Adrenal gland (tissue), 19 donors: ENCODE measurements around the gene SMIM34. TPM values are rescaled to one million over a fixed set of nuclear protein-coding genes. Genes with fewer than 3 reads are reported as not detected.
"Not testable (repeated sequence)": the region's sequence is repeated elsewhere in the genome, so short reads cannot be mapped to it uniquely, and the experiment has no call there.

ENCODE experiments used
- DNase-seq, 7 donors: peaks; one replicate each; pipeline ENCODE4 v3.0.0-alpha.2; 2019 to 2020
- H3K27ac ChIP-seq, 5 donors: fragments of 200-600 bp; sonication (generic) in 4 of 5; 1 replicate in 3 of 5; 2 replicates in 2 of 5; pipeline versions ENCODE4 v1.5.1 to v1.8.0; 2016 to 2020; ENCODE audit warnings: mild to moderate bottlenecking in 1 of 5
- H3K27me3 ChIP-seq: fragments of 200-600 bp; 2 replicates; pipeline ENCODE4 v1.8.0; 2021
- H3K36me3 ChIP-seq, 2 donors: fragments of 200-600 bp; replicated peaks in 1 of 2; 1 replicate in 1 of 2; 2 replicates in 1 of 2; pipeline versions ENCODE4 v1.5.1 to v1.8.0; 2018 to 2022
- H3K4me1 ChIP-seq, 2 donors: fragments of 200-600 bp; replicated peaks in 1 of 2; 1 replicate in 1 of 2; 2 replicates in 1 of 2; pipeline versions ENCODE4 v1.5.1 to v1.8.0; 2018 to 2021
- H3K4me3 ChIP-seq, 4 donors: fragments of 200-600 bp; sonication (generic) in 3 of 4; one replicate each; pipeline ENCODE4 v1.5.1; 2016 to 2018
- H3K9me3 ChIP-seq, 3 donors: fragments of 200-600 bp; sonication (generic) in 1 of 3; replicated peaks in 1 of 3; 1 replicate in 2 of 3; 2 replicates in 1 of 3; pipeline versions ENCODE4 v1.5.1 to v1.8.0; 2016 to 2021
- WGBS, 4 donors: extraction: QIAGEN DNeasy Blood & Tissue Kit in 2 of 4; methylation state at CpG; one replicate each; pipeline versions ENCODE4 v1.1.5 to v1.1.7; 2013 to 2017; 5-methylcytosine and 5-hydroxymethylcytosine counted together
- intact Hi-C, 2 donors: fragments of 100-400 bp; cut with DNase I; formaldehyde crosslinking; loops; one replicate each; pipeline versions ENCODE4 v1.14.1 to v1.15.0; 2022 to 2023
- long read RNA-seq, 10 donors: library from polyadenylated mRNA in 3 of 10; unstranded in 2 of 10; stranded (forward) in 1 of 10; transcript quantifications; one replicate each; pipeline ENCODE4 v2.0.0 and lab custom pipeline, GENCODE V29; 2021 to 2026
- polyA plus RNA-seq, 3 donors: library from polyadenylated mRNA; stranded (reverse); fragments of 200-250 nt in 2 of 3; fragments of 350-450 nt in 1 of 3; fragmentation: Illumina TruSeq in 1 of 3; extraction: RNeasy Lipid Tissue Mini Kit (QIAGEN cat#74804) in 1 of 3; gene quantifications; one replicate each; pipeline ENCODE4 v1.2.3, GENCODE V29; 2013 to 2014
- total RNA-seq, 9 donors: library from RNA; depleted of rRNA in 4 of 9; stranded (reverse); fragments of >200 nt in 4 of 9; fragments of 120-200 nt in 1 of 9; fragmentation: NEBNext Ultra II Directional in 1 of 9; extraction: Animal tissue kit (Norgen Biotek cat#: 25700) in 1 of 9; gene quantifications; one replicate each; pipeline versions ENCODE4 v1.1.0 to v1.2.4, GENCODE V29; 2013 to 2023
- donor health status: healthy with polysubstance abuse.
- donor health status: Bipolar disorder and iron deficiency.
- donor health status: DM: yes; HTN: yes; CAD: no.
- donor health status: DM: no; HTN: no; CAD: no.
- donor health status: DM: no; HTN: no; CAD: no.
- donor health status: DM: yes; HTN: yes; CAD: no.

SMIM34 gene
- total RNA-seq (under 1 TPM in 1 of 9 donors, not detected in 8; 0.28 TPM), polyA plus RNA-seq (not detected)
- long read RNA-seq, donor 1, result 0 reads
- long read RNA-seq, donor 2, result 0 reads
- long read RNA-seq, donor 3, result 0 reads
- long read RNA-seq, donor 4, result 0 reads
- long read RNA-seq, donor 5, result 0 reads
- long read RNA-seq, donor 6, result 0 reads
- long read RNA-seq, donor 7, result 0 reads
- long read RNA-seq, donor 8, result 0 reads
- long read RNA-seq, donor 9, result 0 reads
- long read RNA-seq, donor 10, result 0 reads

DNA sequence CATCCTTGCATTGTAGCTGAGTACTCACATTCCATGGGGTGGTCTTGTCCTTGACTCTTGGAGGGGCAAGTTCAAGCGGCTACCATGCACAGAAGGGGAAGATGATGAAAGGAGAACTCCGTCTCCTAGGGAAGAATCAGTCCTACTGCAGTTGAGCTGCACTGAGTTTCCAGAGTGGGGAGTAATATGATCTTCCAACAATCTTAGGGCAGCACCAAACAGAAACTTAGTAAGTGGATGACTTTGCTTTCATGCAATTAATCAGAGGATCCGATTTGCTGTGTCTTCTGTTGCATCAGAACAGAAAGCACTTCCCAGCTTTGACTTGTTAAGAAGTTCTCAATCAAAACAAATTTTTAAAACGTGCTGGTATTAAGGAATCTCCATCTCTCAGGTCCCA lies at the start of gene SMIM34:
SMIM34 (minus strand) TSS at position 147 of the 400 bp plus-strand sequence; CDS start at position 35, 112 bp downstream.
- no CpG with 5 or more reads among the region's 4 CpGs for WGBS, 4 donors
- H3K27ac ChIP-seq, intact Hi-C loops, H3K27me3 ChIP-seq, H3K4me1 ChIP-seq, DNase-seq, H3K9me3 ChIP-seq, H3K36me3 ChIP-seq, H3K4me3 ChIP-seq: not testable (repeated sequence)

- H3K9me3 ChIP-seq, H3K27ac ChIP-seq, DNase-seq, H3K4me3 ChIP-seq, H3K27me3 ChIP-seq, intact Hi-C loops, H3K4me1 ChIP-seq, H3K36me3 ChIP-seq: not testable (repeated sequence)
- no CpG with 5 or more reads among the region's 3 CpGs for WGBS, 4 donors
Measured at GRCh38 chr21:34467333-34467732, 43.6 kb upstream of the SMIM34 start.

DNA sequence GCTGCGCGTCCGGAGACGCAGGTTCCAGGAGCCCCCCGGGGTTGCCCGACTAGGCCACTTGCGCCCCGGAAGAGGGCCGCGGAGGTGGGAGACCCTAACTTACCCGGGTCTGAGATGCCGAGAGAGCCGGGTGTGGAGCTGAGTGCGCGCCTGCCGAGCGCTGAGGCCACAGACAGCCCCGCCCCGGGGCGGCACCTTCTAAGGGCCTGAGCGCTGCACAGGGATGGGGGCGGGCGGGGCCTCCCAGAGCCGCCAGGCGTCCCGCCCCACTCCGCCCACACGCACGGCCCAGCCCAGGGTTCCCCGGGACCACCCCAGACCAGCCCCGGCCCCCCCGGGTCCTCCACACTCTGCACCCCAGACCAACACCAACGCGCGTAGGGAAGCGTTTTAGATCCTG lies 35.7 kb upstream of the SMIM34 start:
- H3K27me3 ChIP-seq, H3K27ac ChIP-seq, H3K36me3 ChIP-seq, DNase-seq, H3K4me3 ChIP-seq, H3K4me1 ChIP-seq, H3K9me3 ChIP-seq, intact Hi-C loops: not testable (repeated sequence)
- no CpG with 5 or more reads among the region's 36 CpGs for WGBS, 4 donors

GRCh38 chr21:34458266-34458665 lies 34.5 kb upstream of the SMIM34 start:
- DNase-seq, intact Hi-C loops: not testable (repeated sequence)

GRCh38 chr21:34456180-34456579 lies 32.4 kb upstream of the SMIM34 start:
- H3K9me3 ChIP-seq, intact Hi-C loops, DNase-seq, H3K4me3 ChIP-seq, H3K4me1 ChIP-seq, H3K27me3 ChIP-seq, H3K27ac ChIP-seq, H3K36me3 ChIP-seq: not testable (repeated sequence)
- no CpG with 5 or more reads among the region's 6 CpGs for WGBS, 4 donors

More at GRCh38 chr21:34458266-34458665, 34.5 kb upstream of the SMIM34 start:
- H3K4me1 ChIP-seq, H3K9me3 ChIP-seq, H3K27me3 ChIP-seq, H3K4me3 ChIP-seq, H3K36me3 ChIP-seq, H3K27ac ChIP-seq: not testable (repeated sequence)
- WGBS, 4 donors, result no CpG with 5 or more reads among the region's 7 CpGs

DNA sequence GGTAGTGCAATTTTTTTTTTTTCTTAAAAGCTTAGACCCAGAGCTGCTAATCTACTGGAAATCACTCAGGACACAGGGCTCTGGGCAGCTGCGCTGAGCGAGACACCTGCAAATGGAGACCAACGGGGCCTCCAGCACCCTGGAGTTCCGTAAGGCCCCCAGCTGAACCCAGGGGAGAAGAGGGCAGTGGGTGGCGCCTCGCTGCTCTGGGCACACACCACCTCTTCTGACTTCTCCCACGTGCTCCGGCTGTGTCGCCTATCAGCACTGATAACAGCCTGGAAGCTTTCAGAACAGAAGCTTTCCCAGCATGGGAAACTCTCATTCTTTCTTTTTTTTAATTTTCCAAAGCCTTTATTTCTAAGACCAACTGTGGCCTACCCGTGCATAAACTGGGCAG lies 31.9 kb upstream of the SMIM34 start:
- H3K4me3 ChIP-seq, H3K27ac ChIP-seq, DNase-seq, H3K9me3 ChIP-seq, H3K27me3 ChIP-seq, H3K36me3 ChIP-seq, intact Hi-C loops, H3K4me1 ChIP-seq: not testable (repeated sequence)
- WGBS, 4 donors, result no CpG with 5 or more reads among the region's 10 CpGs

GRCh38 chr21:34447018-34447417 lies 23.3 kb upstream of the SMIM34 start:
- DNase-seq, H3K4me3 ChIP-seq, H3K36me3 ChIP-seq, H3K9me3 ChIP-seq, H3K4me1 ChIP-seq, intact Hi-C loops, H3K27me3 ChIP-seq, H3K27ac ChIP-seq: not testable (repeated sequence)
- WGBS, 4 donors, result no CpG with 5 or more reads among the region's 8 CpGs

DNA sequence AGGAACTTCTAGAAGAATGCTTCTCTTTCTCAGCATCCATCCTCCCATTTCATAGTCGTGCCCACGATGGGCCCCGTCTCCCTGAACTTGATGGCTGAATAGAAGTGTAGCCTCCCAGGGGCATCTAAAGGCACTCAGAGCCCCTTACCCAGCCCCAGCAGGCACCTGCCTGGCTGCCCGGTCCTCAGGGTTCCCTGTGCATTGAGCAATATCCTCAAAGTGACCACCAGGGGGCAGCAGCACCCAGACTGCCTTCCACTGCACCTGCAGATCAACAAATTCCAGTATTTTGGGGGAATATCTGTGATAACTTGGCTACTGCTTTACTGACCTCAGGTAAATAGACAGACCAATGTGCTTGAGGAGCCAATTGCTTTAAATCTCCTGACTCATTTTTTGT lies 19.7 kb upstream of the SMIM34 start:
- H3K9me3 ChIP-seq, H3K36me3 ChIP-seq, H3K4me1 ChIP-seq, intact Hi-C loops, DNase-seq, H3K4me3 ChIP-seq, H3K27me3 ChIP-seq, H3K27ac ChIP-seq: not testable (repeated sequence)
- WGBS, 4 donors, result no CpG with 5 or more reads among the region's 4 CpGs

DNA sequence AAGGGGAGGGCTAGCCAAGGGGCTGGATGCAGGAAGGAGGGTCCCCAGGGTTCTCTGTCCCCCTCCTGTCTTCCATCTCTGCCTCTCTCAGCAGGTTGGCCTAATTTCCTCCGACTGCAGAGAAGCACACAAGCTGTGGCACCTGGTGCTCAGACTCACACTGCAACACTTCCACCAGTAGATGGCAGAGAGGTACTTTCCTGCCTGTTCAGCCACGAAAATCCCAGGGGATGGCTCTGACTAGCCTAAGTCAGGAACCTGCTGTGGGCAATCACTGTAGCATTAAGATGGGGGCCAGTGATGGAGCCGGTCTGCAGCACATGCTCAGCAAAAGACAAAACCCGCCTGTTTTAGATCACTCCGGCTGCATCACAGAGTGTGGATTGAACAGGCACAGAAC lies 6.0 kb upstream of the SMIM34 start:
- H3K4me1 ChIP-seq, intact Hi-C loops, H3K9me3 ChIP-seq, H3K27me3 ChIP-seq, H3K4me3 ChIP-seq, DNase-seq, H3K36me3 ChIP-seq, H3K27ac ChIP-seq: not testable (repeated sequence)
- WGBS, 4 donors, result no CpG with 5 or more reads among the region's 5 CpGs

- DNase-seq, H3K27ac ChIP-seq, intact Hi-C loops, H3K4me1 ChIP-seq, H3K36me3 ChIP-seq, H3K9me3 ChIP-seq, H3K4me3 ChIP-seq, H3K27me3 ChIP-seq: not testable (repeated sequence)
- WGBS, 4 donors, result no CpG with 5 or more reads among the region's 6 CpGs
Measured at GRCh38 chr21:34428441-34428840, 4.7 kb upstream of the SMIM34 start.

GRCh38 chr21:34427339-34427738 lies 3.6 kb upstream of the SMIM34 start:
- not testable (repeated sequence) for H3K27ac ChIP-seq, H3K36me3 ChIP-seq, H3K9me3 ChIP-seq

More at GRCh38 chr21:34427339-34427738, 3.6 kb upstream of the SMIM34 start:
- DNase-seq, H3K4me1 ChIP-seq, H3K27me3 ChIP-seq, H3K4me3 ChIP-seq, intact Hi-C loops: not testable (repeated sequence)
- no CpG with 5 or more reads among the region's 8 CpGs for WGBS, 4 donors
